Measurements from ENCODE around the gene MLN. TPM values are rescaled to one million over a fixed set of nuclear protein-coding genes. Genes with fewer than 3 reads are reported as not detected.

The MLN gene
- total RNA-seq, 2 donors from 2014 or later = not detected

GRCh38 chr6:33818293-33818692, 14.5 kb upstream of the MLN start:
- no peaks in the 10 kb centered on the region for H3K4me1 Mint-ChIP-seq (ENCODE audit: low read depth)
- no peak overlapping the region for H3K27ac Mint-ChIP-seq
- no peaks in the 10 kb centered on the region for H3K9me3 Mint-ChIP-seq
- H3K36me3 Mint-ChIP-seq (ENCODE audit: insufficient read depth in 2 of 2) = no peaks in the 10 kb centered on the region
- no peak overlapping the region for H3K4me3 Mint-ChIP-seq
- ATAC-seq (replicated peaks in 1 of 2) (no peak), DNase-seq (no peak)
- peaks cover 22% of the 10 kb centered on the region for H3K27me3 Mint-ChIP-seq (ENCODE audit: low read depth)

- Mint-ChIP-seq H3K27me3 (ENCODE audit: low read depth) (peaks cover 27% of the 10 kb centered on the region), H3K36me3 (ENCODE audit: insufficient read depth in 2 of 2) (no peaks in the 10 kb centered on the region), H3K4me1 (ENCODE audit: low read depth) (no peaks in the 10 kb centered on the region), H3K27ac (no peak overlapping the region), H3K4me3 (no peak overlapping the region), H3K9me3 (no peaks in the 10 kb centered on the region)
- DNase-seq (no peak), ATAC-seq (replicated peaks in 1 of 2) (no peak)
Observed at GRCh38 chr6:33817489-33817888, 13.7 kb upstream of the MLN start.

DNA sequence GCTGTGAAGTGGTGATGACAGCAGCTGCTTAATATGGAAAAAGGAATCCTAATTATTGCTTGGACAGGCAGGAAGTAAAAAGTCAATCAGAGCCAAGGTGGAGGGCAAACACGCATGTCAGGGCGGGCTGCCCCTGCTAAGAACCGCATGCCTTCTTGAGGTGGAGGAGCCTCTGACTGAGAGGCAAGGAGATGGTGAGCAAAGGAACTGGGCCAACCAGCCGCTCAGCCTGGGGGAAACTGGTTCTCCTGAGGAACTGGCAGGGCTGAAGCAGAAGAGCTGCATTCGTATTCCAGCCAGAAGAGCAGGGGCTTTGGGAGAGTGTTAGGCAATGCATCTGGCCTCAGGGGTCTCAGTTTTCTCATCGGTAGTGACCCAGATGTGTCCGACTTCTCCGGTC, 13.1 kb upstream of the MLN start:
- no peak overlapping the region for H3K4me3 Mint-ChIP-seq
- DNase-seq = no peak
- H3K36me3 Mint-ChIP-seq (ENCODE audit: insufficient read depth in 2 of 2) = no peaks in the 10 kb centered on the region

GRCh38 chr6:33815854-33816253, 12.1 kb upstream of the MLN start:
- Mint-ChIP-seq H3K27me3 (ENCODE audit: low read depth) (peaks cover 43% of the 10 kb centered on the region), H3K9me3 (no peaks in the 10 kb centered on the region), H3K36me3 (ENCODE audit: insufficient read depth in 2 of 2) (no peaks in the 10 kb centered on the region), H3K27ac (no peak overlapping the region), H3K4me1 (ENCODE audit: low read depth) (no peaks in the 10 kb centered on the region), H3K4me3 (no peak overlapping the region)
- DNase-seq (no peak), ATAC-seq (replicated peaks in 1 of 2) (no peak)

More for the DNA sequence above, 13.1 kb upstream of the MLN start:
- no peak for ATAC-seq (replicated peaks in 1 of 2)
- H3K27ac Mint-ChIP-seq = no peak overlapping the region
- H3K9me3 Mint-ChIP-seq = no peaks in the 10 kb centered on the region
- H3K27me3 Mint-ChIP-seq (ENCODE audit: low read depth) = peaks cover 32% of the 10 kb centered on the region
- no peaks in the 10 kb centered on the region for H3K4me1 Mint-ChIP-seq (ENCODE audit: low read depth)

GRCh38 chr6:33813990-33814985, 10.5 kb upstream of the MLN start:
- no peaks in the 10 kb centered on the region for H3K9me3 Mint-ChIP-seq
- no peak overlapping the region for H3K4me3 Mint-ChIP-seq
- H3K4me1 Mint-ChIP-seq (ENCODE audit: low read depth) = peaks cover 4% of the 10 kb centered on the region
- no peak for ATAC-seq (replicated peaks in 1 of 2)
- no peaks in the 10 kb centered on the region for H3K36me3 Mint-ChIP-seq (ENCODE audit: insufficient read depth in 2 of 2)
- no peak for DNase-seq
- H3K27ac Mint-ChIP-seq = no peak overlapping the region
- H3K27me3 Mint-ChIP-seq (ENCODE audit: low read depth) = peaks cover 52% of the 10 kb centered on the region

- Mint-ChIP-seq H3K4me3 (no peak overlapping the region), H3K4me1 (ENCODE audit: low read depth) (peaks cover 13% of the 10 kb centered on the region), H3K27me3 (ENCODE audit: low read depth) (peaks cover 61% of the 10 kb centered on the region), H3K9me3 (no peaks in the 10 kb centered on the region), H3K27ac (no peak overlapping the region), H3K36me3 (ENCODE audit: insufficient read depth in 2 of 2) (no peaks in the 10 kb centered on the region)
- DNase-seq (no peak), ATAC-seq (replicated peaks in 1 of 2) (no peak)
Observed at GRCh38 chr6:33813246-33813904, 9.6 kb upstream of the MLN start.

DNA sequence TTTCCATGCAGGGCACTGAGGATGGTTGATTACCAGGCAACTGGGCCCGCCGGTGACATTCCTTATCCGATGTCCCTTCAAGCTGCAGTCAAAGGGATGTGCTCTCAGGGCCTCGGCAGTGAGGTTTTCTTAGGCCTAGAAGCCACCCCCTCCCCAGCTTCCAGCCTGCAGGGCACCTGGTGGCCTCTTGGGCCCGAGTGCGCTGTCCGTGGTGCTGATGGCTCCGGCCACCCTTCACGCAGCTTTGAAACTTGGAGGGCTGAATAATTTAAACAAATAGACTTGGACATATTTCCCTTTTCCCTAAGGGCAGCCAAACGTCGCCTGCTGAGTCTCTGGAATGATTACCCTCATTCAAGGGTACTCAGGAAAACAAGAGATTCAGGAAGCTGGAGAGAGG, 8.9 kb upstream of the MLN start:
- Mint-ChIP-seq H3K9me3 (no peaks in the 10 kb centered on the region), H3K36me3 (ENCODE audit: insufficient read depth in 2 of 2) (no peaks in the 10 kb centered on the region), H3K27me3 (ENCODE audit: low read depth) (peaks cover 68% of the 10 kb centered on the region), H3K4me3 (no peak overlapping the region), H3K4me1 (ENCODE audit: low read depth) (peaks cover 20% of the 10 kb centered on the region), H3K27ac (no peak overlapping the region)
- DNase-seq (peak; percentile 41 to 49), ATAC-seq (replicated peaks in 1 of 2) (no peak)

GRCh38 chr6:33809594-33809993, 5.8 kb upstream of the MLN start:
- Mint-ChIP-seq H3K36me3 (ENCODE audit: insufficient read depth in 2 of 2) (no peaks in the 10 kb centered on the region), H3K4me1 (ENCODE audit: low read depth) (peaks cover 26% of the 10 kb centered on the region), H3K27ac (no peak overlapping the region), H3K9me3 (no peaks in the 10 kb centered on the region), H3K4me3 (no peak overlapping the region), H3K27me3 (ENCODE audit: low read depth) (peaks cover 59% of the 10 kb centered on the region)
- ATAC-seq (replicated peaks in 1 of 2) (no peak), DNase-seq (no peak)

GRCh38 chr6:33808641-33809180, 4.9 kb upstream of the MLN start:
- no peak overlapping the region for H3K27ac Mint-ChIP-seq
- peaks cover 26% of the 10 kb centered on the region for H3K4me1 Mint-ChIP-seq (ENCODE audit: low read depth)
- no peak overlapping the region for H3K4me3 Mint-ChIP-seq
- ATAC-seq (replicated peaks in 1 of 2) = no peak
- H3K36me3 Mint-ChIP-seq (ENCODE audit: insufficient read depth in 2 of 2) = no peaks in the 10 kb centered on the region
- DNase-seq = no peak
- peaks cover 55% of the 10 kb centered on the region for H3K27me3 Mint-ChIP-seq (ENCODE audit: low read depth)
- no peaks in the 10 kb centered on the region for H3K9me3 Mint-ChIP-seq

DNA sequence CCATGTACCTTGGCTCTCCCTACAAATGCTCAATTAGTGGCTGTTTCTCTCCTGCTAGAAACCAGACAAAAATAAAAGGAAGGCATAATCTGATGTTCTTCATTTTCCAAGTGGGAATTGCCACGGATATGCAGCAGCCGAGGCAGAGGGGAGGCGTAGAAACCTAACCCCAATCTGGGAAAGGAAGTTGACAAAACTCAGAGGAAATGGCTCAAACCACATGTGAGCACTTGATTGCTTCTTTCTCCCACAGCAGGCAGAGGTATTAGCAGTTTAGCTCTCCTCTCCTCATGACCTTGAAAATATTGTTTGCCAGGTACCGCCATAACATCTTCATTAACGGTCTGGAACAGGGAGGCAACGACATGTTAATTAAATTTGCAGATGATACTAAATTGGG, 3.8 kb upstream of the MLN start:
- no peak for ATAC-seq (replicated peaks in 1 of 2)

GRCh38 chr6:33806841-33807240, 3.0 kb upstream of the MLN start:
- ATAC-seq (replicated peaks in 1 of 2) (no peak), DNase-seq (no peak)
- H3K9me3 Mint-ChIP-seq = no peaks in the 10 kb centered on the region
- H3K4me1 Mint-ChIP-seq (ENCODE audit: low read depth) = peaks cover 26% of the 10 kb centered on the region
- peaks cover 40% of the 10 kb centered on the region for H3K27me3 Mint-ChIP-seq (ENCODE audit: low read depth)
- H3K27ac Mint-ChIP-seq = no peak overlapping the region
- no peak overlapping the region for H3K4me3 Mint-ChIP-seq
- H3K36me3 Mint-ChIP-seq (ENCODE audit: insufficient read depth in 2 of 2) = no peaks in the 10 kb centered on the region

More for the DNA sequence above, 3.8 kb upstream of the MLN start:
- H3K4me1 Mint-ChIP-seq (ENCODE audit: low read depth) = peaks cover 26% of the 10 kb centered on the region
- H3K27me3 Mint-ChIP-seq (ENCODE audit: low read depth) = peaks cover 47% of the 10 kb centered on the region
- no peaks in the 10 kb centered on the region for H3K36me3 Mint-ChIP-seq (ENCODE audit: insufficient read depth in 2 of 2)
- H3K4me3 Mint-ChIP-seq = no peak overlapping the region
- no peak overlapping the region for H3K27ac Mint-ChIP-seq
- DNase-seq = no peak
- no peaks in the 10 kb centered on the region for H3K9me3 Mint-ChIP-seq

GRCh38 chr6:33802186-33802958, 1.4 kb downstream of the MLN start:
- Mint-ChIP-seq H3K27ac (no peak overlapping the region), H3K36me3 (ENCODE audit: insufficient read depth in 2 of 2) (no peaks in the 10 kb centered on the region), H3K4me1 (ENCODE audit: low read depth) (peaks cover 3% of the 10 kb centered on the region), H3K27me3 (ENCODE audit: low read depth) (peaks cover 10% of the 10 kb centered on the region), H3K4me3 (no peak overlapping the region), H3K9me3 (no peaks in the 10 kb centered on the region)
- ATAC-seq (replicated peaks in 1 of 2) (no peak), DNase-seq (no peak)

DNA sequence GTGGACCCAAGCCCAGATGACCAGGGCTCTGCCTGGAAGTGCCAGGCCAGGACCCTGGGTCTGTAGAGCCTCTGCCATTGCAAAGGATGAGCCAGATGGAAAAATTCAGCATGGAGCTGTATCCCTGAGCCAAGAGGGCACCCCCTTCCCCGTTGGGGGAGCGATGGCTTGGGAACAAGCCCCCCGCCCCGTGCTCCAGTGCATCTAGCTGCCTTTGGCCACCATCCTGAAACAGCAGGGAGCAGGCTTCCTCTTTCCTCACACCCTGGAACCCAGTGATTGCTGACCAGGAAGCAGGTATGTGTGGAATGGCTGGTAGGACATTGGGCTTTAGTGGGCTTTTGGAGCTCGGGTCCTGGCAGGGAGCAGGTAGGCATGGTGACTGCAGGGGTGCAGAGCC, 2.2 kb downstream of the MLN start:
- no peak for DNase-seq
- Mint-ChIP-seq H3K27ac (no peak overlapping the region), H3K4me3 (no peak overlapping the region), H3K36me3 (ENCODE audit: insufficient read depth in 2 of 2) (no peaks in the 10 kb centered on the region), H3K4me1 (ENCODE audit: low read depth) (no peaks in the 10 kb centered on the region), H3K27me3 (ENCODE audit: low read depth) (peaks cover 11% of the 10 kb centered on the region), H3K9me3 (no peaks in the 10 kb centered on the region)
- no peak for ATAC-seq (replicated peaks in 1 of 2)
